ENCODE measurements around the gene LRCH2. TPM values are rescaled to one million over a fixed set of nuclear protein-coding genes. Genes with fewer than 3 reads are reported as not detected.
A peak's percentile ranks its signal among the peaks of the same experiment; 100 is the strongest.

Gene LRCH2
- total RNA-seq, 6 experiments from 2014 or later, result 0.07 to 0.23 (median 0.12) TPM

GRCh38 chrX:115189646-115190635, 44.0 kb downstream of the LRCH2 start:
- WGBS (ENCODE audit: insufficient coverage, low coverage, low lambda C conversion rate, missing lambda C conversion rate), result no CpG with 5 or more reads among the region's 76 CpGs
- DNase-seq (no peak), ATAC-seq (peak in 1 of 4 donors; percentile 33)
- no peak overlapping the region for H3K4me3 ChIP-seq
- no peaks in the 10 kb centered on the region for H3K36me3 ChIP-seq
- no peak for TF ChIP-seq POLR2A (IDR thresholded peaks at IDR 0.05)
- TF ChIP-seq, protein P1, sequence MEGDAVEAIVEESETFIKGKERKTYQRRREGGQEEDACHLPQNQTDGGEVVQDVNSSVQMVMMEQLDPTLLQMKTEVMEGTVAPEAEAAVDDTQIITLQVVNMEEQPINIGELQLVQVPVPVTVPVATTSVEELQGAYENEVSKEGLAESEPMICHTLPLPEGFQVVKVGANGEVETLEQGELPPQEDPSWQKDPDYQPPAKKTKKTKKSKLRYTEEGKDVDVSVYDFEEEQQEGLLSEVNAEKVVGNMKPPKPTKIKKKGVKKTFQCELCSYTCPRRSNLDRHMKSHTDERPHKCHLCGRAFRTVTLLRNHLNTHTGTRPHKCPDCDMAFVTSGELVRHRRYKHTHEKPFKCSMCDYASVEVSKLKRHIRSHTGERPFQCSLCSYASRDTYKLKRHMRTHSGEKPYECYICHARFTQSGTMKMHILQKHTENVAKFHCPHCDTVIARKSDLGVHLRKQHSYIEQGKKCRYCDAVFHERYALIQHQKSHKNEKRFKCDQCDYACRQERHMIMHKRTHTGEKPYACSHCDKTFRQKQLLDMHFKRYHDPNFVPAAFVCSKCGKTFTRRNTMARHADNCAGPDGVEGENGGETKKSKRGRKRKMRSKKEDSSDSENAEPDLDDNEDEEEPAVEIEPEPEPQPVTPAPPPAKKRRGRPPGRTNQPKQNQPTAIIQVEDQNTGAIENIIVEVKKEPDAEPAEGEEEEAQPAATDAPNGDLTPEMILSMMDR (IDR thresholded peaks at IDR 0.05), result no peak
- intact Hi-C loops (cut with DNase I), result no loop called here
- H3K27me3 ChIP-seq, result peaks cover 0 to 7% of the 10 kb centered on the region in 2 donors
- H3K27ac ChIP-seq, result no peak overlapping the region
- H3K4me1 ChIP-seq, result no peaks in the 10 kb centered on the region
- H3K9me3 ChIP-seq, result no peaks in the 10 kb centered on the region

GRCh38 chrX:115189110-115189509, 44.8 kb downstream of the LRCH2 start, which contains the start of gene RBMXL3:
TSS of gene RBMXL3 (plus strand) at chrX:115189410. CDS start at chrX:115189442, 32 bp downstream.
- no peak for DNase-seq

GRCh38 chrX:115183980-115184379, 49.9 kb downstream of the LRCH2 start:
- no peak for TF ChIP-seq POLR2A (IDR thresholded peaks at IDR 0.05)
- TF ChIP-seq, protein P1 (IDR thresholded peaks at IDR 0.05), result no peak
- Histone ChIP-seq H3K9me3 (no peaks in the 10 kb centered on the region), H3K4me3 (no peak overlapping the region), H3K27me3 (peaks cover 0 to 13% of the 10 kb centered on the region in 2 donors), H3K4me1 (no peaks in the 10 kb centered on the region), H3K27ac (no peak overlapping the region), H3K36me3 (no peaks in the 10 kb centered on the region)
- intact Hi-C loops (cut with DNase I), result no loop called here
- WGBS (ENCODE audit: insufficient coverage, low coverage, low lambda C conversion rate, missing lambda C conversion rate), result 67% methylated on average over 2 of the region's 2 CpGs
- DNase-seq (no peak), ATAC-seq (no peak)

More at GRCh38 chrX:115189110-115189509, 44.8 kb downstream of the LRCH2 start, which contains the start of gene RBMXL3:
- no peaks in the 10 kb centered on the region for H3K36me3 ChIP-seq
- H3K27me3 ChIP-seq, result peaks cover 0 to 7% of the 10 kb centered on the region in 2 donors
- intact Hi-C loops (cut with DNase I), result no loop called here
- H3K4me3 ChIP-seq, result no peak within 1 kb of the TSS
- TF ChIP-seq POLR2A (IDR thresholded peaks at IDR 0.05), result no peak
- TF ChIP-seq, protein P1 (IDR thresholded peaks at IDR 0.05), result no peak
- H3K27ac ChIP-seq, result no peak within 1 kb of the TSS
- no peaks in the 10 kb centered on the region for H3K9me3 ChIP-seq
- no peaks in the 10 kb centered on the region for H3K4me1 ChIP-seq
- 94% methylated on average over 11 of the region's 16 CpGs for WGBS (ENCODE audit: insufficient coverage, low coverage, low lambda C conversion rate, missing lambda C conversion rate)
- no peak for ATAC-seq

DNA sequence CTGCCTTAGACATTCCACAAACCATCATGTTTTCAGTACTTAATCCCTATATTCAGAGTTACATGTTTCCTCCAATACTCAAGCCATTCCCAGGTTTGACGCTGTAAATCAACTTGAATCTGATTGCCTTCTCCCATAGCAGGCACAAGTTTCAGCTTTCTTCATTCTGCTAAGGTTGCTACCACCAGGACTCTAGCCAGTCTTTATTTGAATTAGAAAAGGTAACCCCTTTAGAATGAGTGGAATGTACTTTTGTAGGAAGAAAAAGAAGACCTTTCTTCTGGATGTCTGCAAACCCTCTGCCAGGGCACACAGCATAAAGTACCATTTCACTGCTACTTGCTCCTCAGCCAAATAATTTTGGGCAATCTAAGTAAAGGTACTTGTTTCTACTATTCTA, 55.4 kb downstream of the LRCH2 start:
- H3K4me3 ChIP-seq, result no peak overlapping the region
- no peaks in the 10 kb centered on the region for H3K36me3 ChIP-seq
- DNase-seq (no peak), ATAC-seq (no peak)
- H3K27me3 ChIP-seq, result peaks cover 0 to 6% of the 10 kb centered on the region in 2 donors
- TF ChIP-seq POLR2A (IDR thresholded peaks at IDR 0.05), result no peak
- TF ChIP-seq, protein P1 (IDR thresholded peaks at IDR 0.05), result no peak
- H3K9me3 ChIP-seq, result no peaks in the 10 kb centered on the region
- H3K4me1 ChIP-seq, result no peaks in the 10 kb centered on the region
- WGBS (ENCODE audit: insufficient coverage, low coverage, low lambda C conversion rate, missing lambda C conversion rate), result 31% methylated on average over 1 of the region's 1 CpG
- intact Hi-C loops (cut with DNase I), result no loop called here
- no peak overlapping the region for H3K27ac ChIP-seq
